Tibial artery (tissue), 4 donors: Measurements from ENCODE around the gene AGAP3.

Experiments
- DNase-seq, 2 donors: peaks; one replicate each; pipeline ENCODE4 v3.0.0-alpha.2; 2019
- H3K27ac ChIP-seq, 2 donors: fragments of 200-600 bp; sonication (generic) in 1 of 2; 1 replicate in 1 of 2; 2 replicates in 1 of 2; pipeline ENCODE4 v1.5.1; 2018 to 2019; ENCODE audit warnings: mild to moderate bottlenecking in 1 of 2
- H3K27me3 ChIP-seq, 2 donors: fragments of 200-600 bp; sonication (generic) in 1 of 2; one replicate each; pipeline versions ENCODE4 v1.5.1 to v1.6.0; 2016 to 2019
- H3K36me3 ChIP-seq, 3 donors: fragments of 200-600 bp; sonication (generic) in 2 of 3; one replicate each; pipeline ENCODE4 v1.5.1; 2016 to 2019; ENCODE audit warnings: mild to moderate bottlenecking in 2 of 3
- H3K4me1 ChIP-seq, 4 donors: fragments of 200-600 bp; sonication (generic) in 2 of 4; 1 replicate in 3 of 4; 2 replicates in 1 of 4; pipeline ENCODE4 v1.5.1; 2016 to 2019
- H3K4me3 ChIP-seq, 2 donors: fragments of 200-600 bp; sonication (generic) in 1 of 2; 1 replicate in 1 of 2; 2 replicates in 1 of 2; pipeline ENCODE4 v1.5.1; 2018 to 2019; ENCODE audit warnings: mild to moderate bottlenecking in 2 of 2
- H3K9me3 ChIP-seq, 3 donors: fragments of 200-600 bp; sonication (generic) in 1 of 3; one replicate each; pipeline ENCODE4 v1.5.1; 2016 to 2019
- CTCF ChIP-seq, 2 experiments: fragments of 200-600 bp in 1 of 2; fragments of 450-650 bp in 1 of 2; IDR thresholded peaks; one replicate each; pipeline ENCODE4 v1.5.1; 2017 to 2019; ENCODE audit warnings: antibody characterized with exemption in 2 of 2, mild to moderate bottlenecking in 1 of 2, moderate library complexity in 1 of 2
- intact Hi-C: fragments of 100-400 bp; cut with DNase I; formaldehyde crosslinking; loops from one replicate; pipeline ENCODE4 v1.15.0; 2023; ENCODE audit warnings: low total_unique reads

The AGAP3 gene

GRCh38 chr7:151113344-151114150 lies 27.3 kb downstream of the AGAP3 start:
- peaks cover 3 to 18% (median 18%) of the 10 kb centered on the region in 3 donors for H3K36me3 ChIP-seq
- H3K9me3 ChIP-seq = no peaks in the 10 kb centered on the region
- DNase-seq = no peak
- TF ChIP-seq CTCF (IDR thresholded peaks at IDR 0.05) = no peak
- peaks cover 0 to 27% (median 11%) of the 10 kb centered on the region in 4 donors for H3K4me1 ChIP-seq
- no peaks in the 10 kb centered on the region for H3K27me3 ChIP-seq
- no peak overlapping the region for H3K27ac ChIP-seq
- intact Hi-C loops = loop anchor here (5.0 to 10.0 kb wide), 2 partner anchors 76 to 99 kb away; no protein-coding TSS in a partner anchor
- H3K4me3 ChIP-seq = no peak overlapping the region

GRCh38 chr7:151114151-151115090 lies 28.1 kb downstream of the AGAP3 start:
- peaks cover 0 to 27% (median 11%) of the 10 kb centered on the region in 4 donors for H3K4me1 ChIP-seq
- no peak for TF ChIP-seq CTCF (IDR thresholded peaks at IDR 0.05)
- H3K27ac ChIP-seq = no peak overlapping the region
- peak overlapping the region; percentile 27 to 30 for H3K4me3 ChIP-seq
- H3K27me3 ChIP-seq = no peaks in the 10 kb centered on the region
- intact Hi-C loops = loop anchor here (5.0 to 10.0 kb wide), 2 partner anchors 77 to 100 kb away; no protein-coding TSS in a partner anchor
- H3K9me3 ChIP-seq = no peaks in the 10 kb centered on the region
- peaks cover 6 to 27% (median 26%) of the 10 kb centered on the region in 3 donors for H3K36me3 ChIP-seq
- no peak for DNase-seq

GRCh38 chr7:151115121-151115835 lies 29.0 kb downstream of the AGAP3 start:
- H3K27me3 ChIP-seq = no peaks in the 10 kb centered on the region
- no peak overlapping the region for H3K27ac ChIP-seq
- no peak for TF ChIP-seq CTCF (IDR thresholded peaks at IDR 0.05)
- H3K4me3 ChIP-seq = peak overlapping the region; percentile 27 to 30
- peaks cover 0 to 27% (median 11%) of the 10 kb centered on the region in 4 donors for H3K4me1 ChIP-seq
- intact Hi-C loops = loop anchor here (10.0 kb wide), 1 partner anchor 100 kb away; no protein-coding TSS in a partner anchor
- peaks cover 12 to 35% (median 35%) of the 10 kb centered on the region in 3 donors for H3K36me3 ChIP-seq
- H3K9me3 ChIP-seq = no peaks in the 10 kb centered on the region
- DNase-seq = no peak

- peaks cover 19 to 42% (median 41%) of the 10 kb centered on the region in 3 donors for H3K36me3 ChIP-seq
- peaks cover 0 to 23% (median 10%) of the 10 kb centered on the region in 4 donors for H3K4me1 ChIP-seq
- peak overlapping the region in 1 of 2 donors; percentile 30 for H3K4me3 ChIP-seq
- no peak overlapping the region for H3K27ac ChIP-seq
- H3K9me3 ChIP-seq = no peaks in the 10 kb centered on the region
- intact Hi-C loops = loop anchor here (10.0 kb wide), 1 partner anchor 101 kb away; no protein-coding TSS in a partner anchor
- DNase-seq = no peak
- H3K27me3 ChIP-seq = no peaks in the 10 kb centered on the region
- TF ChIP-seq CTCF (IDR thresholded peaks at IDR 0.05) = no peak
Measured at GRCh38 chr7:151115836-151116418, 29.7 kb downstream of the AGAP3 start.
